OCI-LY1 (cell line): ENCODE results near the gene PDK2.
A peak's percentile ranks its signal among the peaks of the same experiment; 100 is the strongest.

Experiments used
- H2AFZ ChIP-seq: fragments of 200-600 bp; sonication (generic), shearing (Covaris generic); 2 replicates; pipeline ENCODE4 v1.6.0; 2014; ENCODE audit warnings: antibody characterized with exemption, mild to moderate bottlenecking, low read length
- H3F3A ChIP-seq: fragments of 200-600 bp; sonication (generic), shearing (Covaris generic); 2 replicates; pipeline ENCODE4 v1.6.0; 2014; ENCODE audit warnings: mild to moderate bottlenecking, antibody characterized with exemption, low read length, moderate library complexity; ENCODE audit not compliant: insufficient read depth
- H3K27ac ChIP-seq: fragments of 200-600 bp; sonication (generic); 2 replicates; pipeline ENCODE4 v1.5.1; 2014; ENCODE audit warnings: low read length, mixed run types, mild to moderate bottlenecking, low read depth; ENCODE audit not compliant: poor library complexity, severe bottlenecking
- H3K27me3 ChIP-seq: fragments of 200-600 bp; sonication (generic); 2 replicates; pipeline ENCODE4 v1.6.0; 2014; ENCODE audit warnings: antibody characterized with exemption, mild to moderate bottlenecking, low read length, moderate library complexity; ENCODE audit not compliant: insufficient read depth
- H3K36me3 ChIP-seq: fragments of 200-600 bp; sonication (generic); 2 replicates; pipeline ENCODE4 v1.6.1; 2014; ENCODE audit warnings: mild to moderate bottlenecking, antibody characterized with exemption, low read length, moderate library complexity, mixed read lengths; ENCODE audit not compliant: insufficient read depth
- H3K4me1 ChIP-seq: fragments of 200-600 bp; sonication (generic); 2 replicates; pipeline ENCODE4 v1.5.1; 2014; ENCODE audit warnings: mild to moderate bottlenecking, low read length, moderate library complexity; ENCODE audit not compliant: insufficient read depth, severe bottlenecking
- H3K4me2 ChIP-seq: fragments of 200-600 bp; sonication (generic), shearing (Covaris generic); 2 replicates; pipeline ENCODE4 v1.6.1; 2014; ENCODE audit warnings: low read length
- H3K4me3 ChIP-seq: fragments of 200-600 bp; sonication (generic); 2 replicates; pipeline ENCODE4 v1.5.1; 2014; ENCODE audit warnings: low read length, low read depth, mild to moderate bottlenecking, mixed read lengths; ENCODE audit not compliant: poor library complexity, severe bottlenecking
- H3K79me2 ChIP-seq: fragments of 200-600 bp; shearing (Covaris generic); 2 replicates; pipeline ENCODE4 v1.6.1; 2016; ENCODE audit warnings: mixed run types, low read length, mixed read lengths; ENCODE audit not compliant: insufficient read depth
- H3K9ac ChIP-seq: fragments of 200-600 bp; sonication (generic), shearing (Covaris generic); 2 replicates; pipeline ENCODE4 v1.6.1; 2014; ENCODE audit warnings: mild to moderate bottlenecking, low read length, mixed read lengths
- H3K9me2 ChIP-seq: fragments of 200-600 bp; sonication (generic), shearing (Covaris generic); 2 replicates; pipeline ENCODE4 v1.6.1; 2014; ENCODE audit warnings: low read depth, mild to moderate bottlenecking, low read length, mixed read lengths
- H3K9me3 ChIP-seq: fragments of 200-600 bp; shearing (Covaris generic); 2 replicates; pipeline ENCODE4 v1.6.1; 2014; ENCODE audit warnings: low read length, mixed read lengths
- H4K20me1 ChIP-seq: fragments of 200-600 bp; sonication (generic), shearing (Covaris generic); 2 replicates; pipeline ENCODE4 v1.6.0; 2016; ENCODE audit warnings: mild to moderate bottlenecking, low read length; ENCODE audit not compliant: insufficient read depth
- EZH2 ChIP-seq: fragments of 200-600 bp; sonication (generic), shearing (Covaris generic); IDR thresholded peaks from 2 replicates; pipeline ENCODE4 v1.8.0; 2017; ENCODE audit warnings: borderline replicate concordance, mixed run types, mild to moderate bottlenecking, antibody characterized with exemption, low read length, moderate library complexity, mixed read lengths
- TF ChIP-seq, protein P1 (sequence below): fragments of 200-600 bp; sonication (generic), shearing (Covaris generic); IDR thresholded peaks from 2 replicates; pipeline ENCODE4 v1.5.1; 2017; ENCODE audit warnings: mild to moderate bottlenecking, antibody characterized with exemption, low read length, moderate library complexity, mixed read lengths

Gene PDK2

DNA sequence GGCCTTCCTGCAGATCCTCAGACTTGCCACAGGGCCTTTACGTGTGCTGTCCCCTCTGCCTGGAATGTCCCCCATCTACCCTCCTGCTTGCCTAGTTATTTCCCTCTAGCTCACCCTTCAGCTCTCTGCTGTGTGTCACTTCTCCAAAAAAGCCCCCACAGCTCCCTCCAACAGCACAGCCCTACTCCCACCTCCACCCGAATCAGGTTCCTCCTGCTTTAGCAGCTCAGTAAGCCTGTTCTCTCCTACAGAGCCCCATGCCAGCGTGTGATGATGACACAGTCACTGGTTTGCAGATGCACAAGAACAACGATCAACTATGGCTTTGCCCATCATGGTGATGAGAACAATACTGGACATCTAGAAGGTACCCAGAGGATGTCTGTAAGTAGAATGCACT is 41.9 kb downstream of the PDK2 start:
- Histone ChIP-seq H3K4me3 (no peak overlapping the region), H3F3A (no peaks in the 10 kb centered on the region), H3K79me2 (no peaks in the 10 kb centered on the region), H3K9ac (no peak overlapping the region), H3K9me3 (no peaks in the 10 kb centered on the region), H4K20me1 (no peaks in the 10 kb centered on the region), H3K27me3 (no peaks in the 10 kb centered on the region), H3K4me1 (no peaks in the 10 kb centered on the region), H3K9me2 (no peaks in the 10 kb centered on the region), H2AFZ (no peak overlapping the region), H3K27ac (no peak overlapping the region), H3K36me3 (peaks cover 75% of the 10 kb centered on the region), H3K4me2 (no peak overlapping the region)
- TF ChIP-seq, protein P1, sequence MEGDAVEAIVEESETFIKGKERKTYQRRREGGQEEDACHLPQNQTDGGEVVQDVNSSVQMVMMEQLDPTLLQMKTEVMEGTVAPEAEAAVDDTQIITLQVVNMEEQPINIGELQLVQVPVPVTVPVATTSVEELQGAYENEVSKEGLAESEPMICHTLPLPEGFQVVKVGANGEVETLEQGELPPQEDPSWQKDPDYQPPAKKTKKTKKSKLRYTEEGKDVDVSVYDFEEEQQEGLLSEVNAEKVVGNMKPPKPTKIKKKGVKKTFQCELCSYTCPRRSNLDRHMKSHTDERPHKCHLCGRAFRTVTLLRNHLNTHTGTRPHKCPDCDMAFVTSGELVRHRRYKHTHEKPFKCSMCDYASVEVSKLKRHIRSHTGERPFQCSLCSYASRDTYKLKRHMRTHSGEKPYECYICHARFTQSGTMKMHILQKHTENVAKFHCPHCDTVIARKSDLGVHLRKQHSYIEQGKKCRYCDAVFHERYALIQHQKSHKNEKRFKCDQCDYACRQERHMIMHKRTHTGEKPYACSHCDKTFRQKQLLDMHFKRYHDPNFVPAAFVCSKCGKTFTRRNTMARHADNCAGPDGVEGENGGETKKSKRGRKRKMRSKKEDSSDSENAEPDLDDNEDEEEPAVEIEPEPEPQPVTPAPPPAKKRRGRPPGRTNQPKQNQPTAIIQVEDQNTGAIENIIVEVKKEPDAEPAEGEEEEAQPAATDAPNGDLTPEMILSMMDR: no peak

DNA sequence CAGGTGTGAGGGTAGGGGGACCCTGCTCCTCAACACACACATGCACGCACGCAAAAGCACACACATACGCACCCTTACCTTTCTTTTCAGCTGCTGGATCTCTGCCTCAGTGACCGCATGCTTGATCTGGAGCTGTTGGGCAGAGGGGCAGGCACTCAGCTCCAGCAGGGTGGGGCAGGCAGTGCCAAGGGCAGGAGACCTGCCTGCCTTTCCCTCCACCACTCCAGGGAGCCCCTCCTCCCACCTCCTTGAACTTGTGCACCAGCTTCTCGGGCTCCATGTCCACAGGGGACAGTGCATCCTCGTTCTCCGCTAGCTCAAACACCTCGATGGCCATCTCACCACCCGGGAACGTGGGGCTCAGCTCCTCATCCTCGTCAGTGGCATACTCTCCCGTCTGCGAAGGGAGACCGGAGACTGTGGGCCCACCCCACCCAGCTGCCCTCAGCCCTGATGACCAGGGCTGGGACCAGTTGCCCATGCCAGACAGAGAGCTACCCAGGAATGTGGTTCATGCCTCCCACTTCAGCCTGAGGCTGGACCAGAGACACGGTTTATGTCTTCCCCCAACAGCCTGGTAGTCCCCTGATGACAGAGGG is 44.1 kb downstream of the PDK2 start:
- no peaks in the 10 kb centered on the region for H3F3A ChIP-seq
- H3K27me3 ChIP-seq: no peaks in the 10 kb centered on the region
- no peak for TF ChIP-seq EZH2
- TF ChIP-seq, protein P1: no peak
- no peaks in the 10 kb centered on the region for H3K9me3 ChIP-seq
- H3K27ac ChIP-seq: no peak overlapping the region
- H3K4me1 ChIP-seq: no peaks in the 10 kb centered on the region
- H3K4me2 ChIP-seq: no peak overlapping the region
- no peaks in the 10 kb centered on the region for H3K9me2 ChIP-seq
- H3K9ac ChIP-seq: no peak overlapping the region
- H3K36me3 ChIP-seq: peaks cover 93% of the 10 kb centered on the region
- H3K79me2 ChIP-seq: no peaks in the 10 kb centered on the region
- no peak overlapping the region for H2AFZ ChIP-seq
- H3K4me3 ChIP-seq: no peak overlapping the region
- H4K20me1 ChIP-seq: no peaks in the 10 kb centered on the region

DNA sequence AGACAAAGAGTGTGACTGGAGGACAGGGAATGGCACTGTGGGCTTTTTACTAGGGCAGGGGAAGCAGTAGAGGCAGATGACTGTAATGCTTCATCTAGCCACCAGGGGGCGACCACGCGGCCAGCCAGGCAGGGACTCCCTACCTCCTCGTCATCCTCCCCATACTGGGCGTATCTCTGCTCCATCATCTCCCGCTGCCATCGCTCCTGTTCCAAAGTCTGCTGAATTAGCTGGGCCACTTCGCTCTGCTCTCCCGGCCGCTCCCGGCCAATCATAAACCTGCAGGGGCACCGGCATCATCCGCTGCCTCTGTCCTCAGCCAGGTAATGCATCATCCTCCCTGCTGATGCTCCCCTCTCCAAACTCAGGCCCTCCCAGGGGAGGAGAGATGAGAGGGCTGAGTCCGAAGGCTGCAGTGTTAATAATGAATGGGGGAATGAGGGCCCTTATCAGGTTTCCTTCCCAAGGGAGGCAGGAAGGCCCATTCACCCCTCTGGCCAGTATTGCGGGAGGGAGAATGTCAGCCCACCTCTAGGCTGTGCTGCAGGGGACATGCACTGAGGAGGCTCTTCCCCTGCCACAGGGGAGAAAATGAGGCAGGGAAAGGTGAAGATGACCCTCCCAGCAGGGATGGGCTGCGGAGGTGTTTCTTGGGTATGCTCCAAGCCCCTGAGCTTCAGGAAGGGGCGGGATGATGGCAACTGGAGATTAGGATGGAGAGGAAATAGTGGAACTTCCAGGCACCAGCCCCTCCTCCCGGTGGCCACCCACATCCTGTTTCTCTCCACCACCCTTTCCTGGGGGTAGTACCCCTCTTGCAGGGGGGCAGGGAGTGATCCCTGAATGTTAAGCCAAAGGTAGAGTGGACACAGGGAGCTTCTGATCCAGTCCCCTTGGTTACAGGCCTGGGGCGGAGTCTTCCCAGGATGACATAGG is 45.1 kb downstream of the PDK2 start:
- Histone ChIP-seq H3K79me2 (no peaks in the 10 kb centered on the region), H3K36me3 (peaks cover 94% of the 10 kb centered on the region), H3K4me3 (no peak overlapping the region), H3K4me2 (no peak overlapping the region), H4K20me1 (no peaks in the 10 kb centered on the region), H2AFZ (no peak overlapping the region), H3K9ac (no peak overlapping the region), H3K9me2 (no peaks in the 10 kb centered on the region), H3K4me1 (no peaks in the 10 kb centered on the region), H3F3A (no peaks in the 10 kb centered on the region), H3K9me3 (no peaks in the 10 kb centered on the region), H3K27ac (no peak overlapping the region), H3K27me3 (no peaks in the 10 kb centered on the region)
- TF ChIP-seq, protein P1: peak; percentile 77
- TF ChIP-seq EZH2: no peak
